ENCODE results near the gene EMP1. TPM values are rescaled to one million over a fixed set of nuclear protein-coding genes. Genes with fewer than 3 reads are reported as not detected.

Gene EMP1
- total RNA-seq, 4 donors from 2014 or later, result 43.2 to 837 (median 738) TPM

DNA sequence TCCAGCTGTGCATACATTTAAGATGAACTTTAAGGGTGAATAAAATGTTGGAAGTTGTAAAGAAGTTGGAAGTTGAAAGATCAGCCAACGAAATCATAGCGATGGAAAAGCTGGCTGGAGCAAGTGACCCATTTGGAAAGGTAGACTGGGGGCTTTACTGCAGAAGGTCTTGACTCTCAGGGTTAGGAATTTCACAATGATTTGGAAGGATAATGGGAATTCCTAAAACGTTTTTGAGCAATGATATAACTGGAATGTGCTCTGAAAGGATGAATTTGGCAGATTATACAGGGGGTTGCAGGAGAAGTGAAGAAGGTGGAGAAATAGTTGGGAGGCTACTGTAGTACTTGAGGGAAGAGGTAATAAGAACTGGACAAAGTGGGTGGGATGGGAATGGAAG lies 27.4 kb downstream of the EMP1 start:
- intact Hi-C loops (cut with DNase I; ENCODE audit: low total_unique reads), result no loop called here
- Histone ChIP-seq H3K4me3 (no peak overlapping the region), H3K36me3 (no peaks in the 10 kb centered on the region), H3K4me1 (peaks cover 0 to 14% (median 10%) of the 10 kb centered on the region in 4 donors), H3K9me3 (no peaks in the 10 kb centered on the region), H3K27ac (no peak overlapping the region), H3K27me3 (no peaks in the 10 kb centered on the region)
- in situ Hi-C loops (cut with MboI; ENCODE audit: low pct_ligation_motif_present in 1 of 4, low pct_unique_long_range_greater_than_20kb in 1 of 4, low sequenced_read_pairs in 3 of 4), result loop anchor here in 2 of 4 donors (10.0 kb wide), 1 partner anchor 309 kb away; no protein-coding TSS in a partner anchor
- WGBS, 2 donors (ENCODE audit: low coverage in 1 of 2), result 50 to 71% methylated on average over 3 of the region's 3 CpGs
- TF ChIP-seq, protein P1, sequence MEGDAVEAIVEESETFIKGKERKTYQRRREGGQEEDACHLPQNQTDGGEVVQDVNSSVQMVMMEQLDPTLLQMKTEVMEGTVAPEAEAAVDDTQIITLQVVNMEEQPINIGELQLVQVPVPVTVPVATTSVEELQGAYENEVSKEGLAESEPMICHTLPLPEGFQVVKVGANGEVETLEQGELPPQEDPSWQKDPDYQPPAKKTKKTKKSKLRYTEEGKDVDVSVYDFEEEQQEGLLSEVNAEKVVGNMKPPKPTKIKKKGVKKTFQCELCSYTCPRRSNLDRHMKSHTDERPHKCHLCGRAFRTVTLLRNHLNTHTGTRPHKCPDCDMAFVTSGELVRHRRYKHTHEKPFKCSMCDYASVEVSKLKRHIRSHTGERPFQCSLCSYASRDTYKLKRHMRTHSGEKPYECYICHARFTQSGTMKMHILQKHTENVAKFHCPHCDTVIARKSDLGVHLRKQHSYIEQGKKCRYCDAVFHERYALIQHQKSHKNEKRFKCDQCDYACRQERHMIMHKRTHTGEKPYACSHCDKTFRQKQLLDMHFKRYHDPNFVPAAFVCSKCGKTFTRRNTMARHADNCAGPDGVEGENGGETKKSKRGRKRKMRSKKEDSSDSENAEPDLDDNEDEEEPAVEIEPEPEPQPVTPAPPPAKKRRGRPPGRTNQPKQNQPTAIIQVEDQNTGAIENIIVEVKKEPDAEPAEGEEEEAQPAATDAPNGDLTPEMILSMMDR (IDR thresholded peaks at IDR 0.05), result no peak
- TF ChIP-seq POLR2A (IDR thresholded peaks at IDR 0.05) (no peak), POLR2AphosphoS5 (IDR thresholded peaks at IDR 0.05) (no peak), EP300 (IDR thresholded peaks at IDR 0.05; ENCODE audit: low read depth) (no peak)
- no peak for DNase-seq

DNA sequence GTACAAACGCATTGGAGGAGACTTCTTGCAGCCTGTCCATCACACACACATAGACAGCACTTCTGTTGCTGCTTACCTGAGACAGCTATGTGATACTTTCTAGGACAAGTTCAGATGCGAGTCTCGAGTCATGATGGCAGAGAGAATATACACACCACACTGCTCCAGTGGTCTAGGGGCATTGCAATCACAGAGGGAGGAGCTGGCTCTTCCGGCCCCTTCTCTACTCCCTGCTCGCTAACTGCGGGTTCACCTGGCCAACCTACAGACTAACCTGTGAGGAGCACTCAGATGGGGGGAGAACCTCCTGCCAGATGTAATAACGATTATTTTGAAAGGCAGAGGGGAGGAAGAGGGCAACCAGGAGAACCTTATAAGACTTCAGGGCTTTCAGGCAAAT lies 30.7 kb downstream of the EMP1 start:
- DNase-seq, result no peak
- Histone ChIP-seq H3K9me3 (no peaks in the 10 kb centered on the region), H3K36me3 (no peaks in the 10 kb centered on the region), H3K4me1 (peaks cover 0 to 10% (median 5%) of the 10 kb centered on the region in 4 donors), H3K27me3 (no peaks in the 10 kb centered on the region), H3K27ac (no peak overlapping the region), H3K4me3 (no peak overlapping the region)
- in situ Hi-C loops (cut with MboI; ENCODE audit: low pct_ligation_motif_present in 1 of 4, low pct_unique_long_range_greater_than_20kb in 1 of 4, low sequenced_read_pairs in 3 of 4), result loop anchor here in 2 of 4 donors (10.0 kb wide), 1 partner anchor 312 kb away; no protein-coding TSS in a partner anchor
- TF ChIP-seq POLR2A (IDR thresholded peaks at IDR 0.05) (no peak), EP300 (IDR thresholded peaks at IDR 0.05; ENCODE audit: low read depth) (no peak), POLR2AphosphoS5 (IDR thresholded peaks at IDR 0.05) (no peak)
- TF ChIP-seq, protein P1 (IDR thresholded peaks at IDR 0.05), result no peak
- 74 to 80% methylated on average over 1 to 7 of the region's 7 CpGs for WGBS, 2 donors (ENCODE audit: low coverage in 1 of 2)
- intact Hi-C loops (cut with DNase I; ENCODE audit: low total_unique reads), result no loop called here

DNA sequence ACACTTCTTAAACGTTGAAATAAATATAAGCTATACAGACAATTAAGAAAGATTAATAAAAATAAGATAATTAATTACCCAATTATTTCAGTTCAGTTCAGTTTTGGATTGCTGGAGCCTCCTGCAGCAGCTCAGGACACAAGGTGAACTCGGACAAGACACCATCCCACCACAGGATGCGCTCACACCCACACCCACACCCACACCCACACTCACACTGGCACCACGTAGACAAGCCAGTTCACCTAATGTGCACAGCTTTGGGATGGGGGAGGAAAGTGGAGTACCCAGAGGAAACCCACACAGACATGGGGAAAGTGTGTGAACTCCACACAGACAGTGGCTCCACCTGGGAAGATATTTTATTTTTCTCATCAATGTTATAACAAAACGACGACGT lies 32.1 kb downstream of the EMP1 start:
- no peak for TF ChIP-seq EP300 (IDR thresholded peaks at IDR 0.05; ENCODE audit: low read depth)
- TF ChIP-seq, protein P1 (IDR thresholded peaks at IDR 0.05), result no peak
- TF ChIP-seq POLR2AphosphoS5 (IDR thresholded peaks at IDR 0.05), result no peak
- no peak for TF ChIP-seq POLR2A (IDR thresholded peaks at IDR 0.05)
- intact Hi-C loops (cut with DNase I; ENCODE audit: low total_unique reads), result no loop called here
- H3K4me3 ChIP-seq, result no peak overlapping the region
- WGBS, 2 donors (ENCODE audit: low coverage in 1 of 2), result 75 to 83% methylated on average over 4 to 7 of the region's 7 CpGs
- no peaks in the 10 kb centered on the region for H3K9me3 ChIP-seq
- no peak for DNase-seq
- in situ Hi-C loops (cut with MboI; ENCODE audit: low pct_ligation_motif_present in 1 of 4, low pct_unique_long_range_greater_than_20kb in 1 of 4, low sequenced_read_pairs in 3 of 4), result loop anchor here in 2 of 4 donors (10.0 kb wide), 1 partner anchor 314 kb away; no protein-coding TSS in a partner anchor
- no peaks in the 10 kb centered on the region for H3K4me1 ChIP-seq
- H3K27ac ChIP-seq, result no peak overlapping the region
- H3K36me3 ChIP-seq, result no peaks in the 10 kb centered on the region
- H3K27me3 ChIP-seq, result no peaks in the 10 kb centered on the region

DNA sequence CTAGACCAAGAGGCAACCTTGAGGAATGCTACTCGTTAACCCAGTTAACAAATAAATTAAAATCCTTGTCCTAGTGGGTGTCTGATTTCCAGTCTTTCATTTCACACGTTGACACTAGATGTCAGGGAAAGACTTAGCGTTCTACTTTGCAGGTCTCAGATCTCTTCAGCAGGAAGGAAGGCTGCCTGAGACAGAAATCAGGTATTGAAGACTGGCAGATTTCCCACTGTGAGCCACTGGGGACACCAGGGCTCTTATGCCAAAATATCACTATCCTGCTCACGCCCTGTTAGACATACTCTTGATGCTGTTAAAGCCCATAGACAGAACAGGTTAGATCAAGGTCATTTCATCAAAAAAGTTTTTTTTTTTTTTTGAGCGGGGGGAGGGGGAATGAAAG lies 33.0 kb downstream of the EMP1 start:
- intact Hi-C loops (cut with DNase I; ENCODE audit: low total_unique reads) (no loop called here), in situ Hi-C loops (cut with MboI; ENCODE audit: low pct_ligation_motif_present in 1 of 4, low pct_unique_long_range_greater_than_20kb in 1 of 4, low sequenced_read_pairs in 3 of 4) (loop anchor here in 2 of 4 donors (10.0 kb wide), 1 partner anchor 315 kb away; no protein-coding TSS in a partner anchor)
- Histone ChIP-seq H3K4me3 (no peak overlapping the region), H3K4me1 (no peaks in the 10 kb centered on the region), H3K9me3 (no peaks in the 10 kb centered on the region), H3K27me3 (no peaks in the 10 kb centered on the region), H3K27ac (no peak overlapping the region), H3K36me3 (no peaks in the 10 kb centered on the region)
- 68 to 88% methylated on average over 2 to 5 of the region's 5 CpGs for WGBS, 2 donors (ENCODE audit: low coverage in 1 of 2)
- no peak for TF ChIP-seq POLR2AphosphoS5 (IDR thresholded peaks at IDR 0.05)
- TF ChIP-seq, protein P1 (IDR thresholded peaks at IDR 0.05), result no peak
- TF ChIP-seq EP300 (IDR thresholded peaks at IDR 0.05; ENCODE audit: low read depth), result no peak
- no peak for DNase-seq

Data from transverse colon (tissue), 4 donors.